Cardiac septum (tissue), 1 donor: ENCODE results near the gene NMT2. TPM values are rescaled to one million over a fixed set of nuclear protein-coding genes. Genes with fewer than 3 reads are reported as not detected.
A peak's percentile ranks its signal among the peaks of the same experiment; 100 is the strongest.
"Not testable (repeated sequence)": the region's sequence is repeated elsewhere in the genome, so short reads cannot be mapped to it uniquely, and the experiment has no call there.

Experiments used
- DNase-seq: peaks from one replicate; pipeline ENCODE4 v3.0.0-alpha.2; 2020; ENCODE audit warnings: low spot score
- intact Hi-C: fragments of 100-400 bp; cut with DNase I; formaldehyde crosslinking; loops from one replicate; pipeline ENCODE4 v1.14.0; 2022
- long read RNA-seq: library from polyadenylated mRNA; unstranded; transcript quantifications from one replicate; pipeline ENCODE4 v2.0.0, GENCODE V29; 2021
- total RNA-seq: library from RNA; stranded (reverse); fragmentation: NEBNext Ultra II Directional; extraction: Animal tissue kit (Norgen Biotek cat#: 25700); gene quantifications from one replicate; pipeline ENCODE4 v1.2.1, GENCODE V29; 2021
- donor health status: DM: no; HTN: no; CAD: no.

Gene NMT2
- 11.0 TPM for total RNA-seq
- long read RNA-seq, partial matches to known transcripts = 3 of 13 reads
- long read RNA-seq, other reads (novel, unspliced or antisense) = 7 of 13 reads

GRCh38 chr10:15168291-15168785 lies at the start of gene NMT2:
TSS of gene NMT2 (minus strand) at chr10:15168693. CDS start at chr10:15168612, 81 bp downstream.
- intact Hi-C loops = no loop called here
- DNase-seq = peak; percentile 92

GRCh38 chr10:15216700-15217099 lies 48.2 kb upstream of the NMT2 start:
- no peak for DNase-seq
- intact Hi-C loops = no loop called here

GRCh38 chr10:15214237-15214636 lies 45.7 kb upstream of the NMT2 start:
- intact Hi-C loops = loop anchor here (5.0 kb wide), 1 partner anchor 158 kb away; the partner anchor contains the start of gene FAM171A1
- DNase-seq = no peak

- intact Hi-C loops = loop anchor here (5.0 kb wide), 1 partner anchor 159 kb away; the partner anchor contains the start of gene FAM171A1
- no peak for DNase-seq
Observed at GRCh38 chr10:15213461-15213861, 45.0 kb upstream of the NMT2 start.

GRCh38 chr10:15211464-15211979 lies 43.0 kb upstream of the NMT2 start:
- no peak for DNase-seq
- intact Hi-C loops = loop anchor here (5.0 kb wide), 1 partner anchor 161 kb away; the partner anchor contains the start of gene FAM171A1

GRCh38 chr10:15210521-15210920 lies 42.0 kb upstream of the NMT2 start:
- peak; percentile 36 for DNase-seq
- intact Hi-C loops = loop anchor here (5.0 kb wide), 1 partner anchor 162 kb away; the partner anchor contains the start of gene FAM171A1

GRCh38 chr10:15209827-15210509 lies 41.5 kb upstream of the NMT2 start:
- DNase-seq = peak; percentile 83
- intact Hi-C loops = loop anchor here (5.0 kb wide), 1 partner anchor 162 kb away; the partner anchor contains the start of gene FAM171A1

GRCh38 chr10:15208221-15208620 lies 39.7 kb upstream of the NMT2 start:
- peak; percentile 67 for DNase-seq
- intact Hi-C loops = no loop called here

GRCh38 chr10:15207410-15207809 lies 38.9 kb upstream of the NMT2 start:
- intact Hi-C loops = not testable (repeated sequence)
- DNase-seq = peak; percentile 20

- DNase-seq = no peak
- intact Hi-C loops = no loop called here
Observed at GRCh38 chr10:15202639-15203038, 34.1 kb upstream of the NMT2 start.

GRCh38 chr10:15202301-15202621 lies 33.8 kb upstream of the NMT2 start:
- intact Hi-C loops, DNase-seq: not testable (repeated sequence)

GRCh38 chr10:15201589-15202300 lies 33.3 kb upstream of the NMT2 start:
- DNase-seq = no peak
- intact Hi-C loops = no loop called here

- no peak for DNase-seq
- intact Hi-C loops = no loop called here
Observed at GRCh38 chr10:15200626-15201025, 32.1 kb upstream of the NMT2 start.

- intact Hi-C loops = no loop called here
- DNase-seq = peak; percentile 41
Observed at GRCh38 chr10:15197911-15198310, 29.4 kb upstream of the NMT2 start.

GRCh38 chr10:15197276-15197675 lies 28.8 kb upstream of the NMT2 start:
- intact Hi-C loops = no loop called here
- DNase-seq = no peak

- intact Hi-C loops = no loop called here
- peak; percentile 49 for DNase-seq
Observed at GRCh38 chr10:15196021-15196834, 27.7 kb upstream of the NMT2 start.

GRCh38 chr10:15189133-15189885 lies 20.8 kb upstream of the NMT2 start:
- DNase-seq = no peak
- intact Hi-C loops = no loop called here

GRCh38 chr10:15188603-15189002 lies 20.1 kb upstream of the NMT2 start:
- intact Hi-C loops = no loop called here
- no peak for DNase-seq
